ENCODE results near the gene MSMO1. TPM values are rescaled to one million over a fixed set of nuclear protein-coding genes. Genes with fewer than 3 reads are reported as not detected.

Gene MSMO1
- total and polyA plus RNA-seq, 10 of the 15 experiments (the other 5 are each of a cell fraction or from before 2014, with no cell fraction given), result 63.6 to 168 (median 105) TPM

DNA sequence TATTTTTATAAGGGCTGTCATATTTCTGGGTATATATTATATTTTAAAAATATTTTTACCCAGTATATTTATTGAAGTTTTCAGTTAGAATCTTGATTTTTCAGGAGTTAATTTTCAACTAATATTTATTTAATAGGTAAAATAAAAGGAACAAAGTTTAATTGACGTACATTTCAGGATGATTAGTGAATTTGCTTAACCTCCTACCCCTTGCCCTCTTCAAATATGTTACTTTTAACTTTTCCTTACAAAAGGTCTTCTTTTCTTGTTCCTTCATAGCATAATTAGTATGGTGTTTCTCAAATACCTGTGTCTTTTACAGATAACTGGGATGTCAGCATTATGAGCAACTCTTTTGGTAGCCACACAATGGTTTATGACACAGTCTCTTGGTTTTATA lies 24.8 kb upstream of the MSMO1 start (continued):
- no peak for TF ChIP-seq MEF2A (IDR thresholded peaks at IDR 0.05; ENCODE audit: insufficient read depth, low read depth, low read length)
- TF ChIP-seq, protein P1, sequence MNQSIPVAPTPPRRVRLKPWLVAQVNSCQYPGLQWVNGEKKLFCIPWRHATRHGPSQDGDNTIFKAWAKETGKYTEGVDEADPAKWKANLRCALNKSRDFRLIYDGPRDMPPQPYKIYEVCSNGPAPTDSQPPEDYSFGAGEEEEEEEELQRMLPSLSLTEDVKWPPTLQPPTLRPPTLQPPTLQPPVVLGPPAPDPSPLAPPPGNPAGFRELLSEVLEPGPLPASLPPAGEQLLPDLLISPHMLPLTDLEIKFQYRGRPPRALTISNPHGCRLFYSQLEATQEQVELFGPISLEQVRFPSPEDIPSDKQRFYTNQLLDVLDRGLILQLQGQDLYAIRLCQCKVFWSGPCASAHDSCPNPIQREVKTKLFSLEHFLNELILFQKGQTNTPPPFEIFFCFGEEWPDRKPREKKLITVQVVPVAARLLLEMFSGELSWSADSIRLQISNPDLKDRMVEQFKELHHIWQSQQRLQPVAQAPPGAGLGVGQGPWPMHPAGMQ (IDR thresholded peaks at IDR 0.05; ENCODE audit: borderline replicate concordance), result no peak

DNA sequence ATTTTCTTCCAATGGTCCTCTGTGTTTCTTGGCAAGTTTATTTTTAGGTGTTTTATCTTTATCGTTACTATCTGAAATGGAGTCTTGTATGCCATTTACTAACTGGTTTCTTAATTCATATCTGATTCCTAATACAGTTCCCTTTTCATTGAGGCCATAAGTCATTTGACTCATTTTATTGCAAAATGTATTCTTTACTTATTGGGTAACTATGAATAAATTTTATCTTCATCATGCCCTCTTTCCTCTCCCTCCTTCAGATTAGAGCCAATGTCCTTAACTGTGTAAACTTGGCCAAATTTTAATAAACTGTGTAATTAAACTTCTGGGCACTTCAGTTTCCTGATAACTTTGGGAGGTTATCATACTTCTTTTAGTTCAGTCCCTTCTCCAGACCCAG lies 19.3 kb upstream of the MSMO1 start:
- SMC1A ChIA-PET (ENCODE audit: uncharacterized antibody, unreplicated experiment), result interaction anchor here (1.1 to 2.5 kb wide), 2 partner anchors 8 to 13 kb away, joined by 3 to 6 read pairs; no protein-coding TSS in a partner anchor
- no peak overlapping the region for H3K4me3 ChIP-seq
- intact Hi-C loops (cut with micrococcal nuclease; ENCODE audit: unreplicated experiment) (no loop called here), in situ Hi-C loops (cut with MboI) (no loop called here)
- FAIRE-seq, result no peak
- BruUV-seq (replicated peaks), result no TSS peak
- RAD21 ChIA-PET (ENCODE audit: unreplicated experiment), result no interaction called here
- H3K27me3 ChIP-seq (replicated peaks in 1 of 2; ENCODE audit: control insufficient read depth in 2 of 2, insufficient read depth in 2 of 2, low read length in 1 of 2), result no peaks in the 10 kb centered on the region
- H4K20me1 ChIP-seq (ENCODE audit: control insufficient read depth, insufficient read depth), result no peaks in the 10 kb centered on the region
- CTCF ChIA-PET, result no interaction called here
- no peaks in the 10 kb centered on the region for H3K9me3 ChIP-seq (replicated peaks; ENCODE audit: control insufficient read depth, insufficient read depth, low read length)
- POLR2A ChIA-PET, result no interaction called here
- H3K4me1 ChIP-seq (ENCODE audit: control insufficient read depth, insufficient read depth, low read length), result no peaks in the 10 kb centered on the region
- 100% methylated on average over 1 of the region's 1 CpG for WGBS (ENCODE audit: insufficient coverage, insufficient replicate concordance, low lambda C conversion rate, missing lambda C conversion rate)
- H3K79me2 ChIP-seq (ENCODE audit: control insufficient read depth, insufficient read depth, low read length), result no peaks in the 10 kb centered on the region
- no peak for ATAC-seq
- no peak for DNase-seq (ENCODE audit: low read depth, low spot score)
- no peak overlapping the region for H3K9ac ChIP-seq (ENCODE audit: control insufficient read depth, insufficient read depth, low read length)
- H3K27ac ChIP-seq (ENCODE audit: control insufficient read depth, insufficient read depth), result no peak overlapping the region
- H3K4me2 ChIP-seq (ENCODE audit: control insufficient read depth, insufficient read depth), result no peak overlapping the region
- peaks cover 0 to 2% of the 10 kb centered on the region in 2 experiments; a peak in 1 of 4 replicates for H3K36me3 ChIP-seq (ENCODE audit: control insufficient read depth in 2 of 2, insufficient read depth in 2 of 2, low read length in 1 of 2)
- no peak overlapping the region for H2AFZ ChIP-seq (ENCODE audit: control insufficient read depth, low read depth, low read length)
- no peak for TF ChIP-seq KDM1A (IDR thresholded peaks at IDR 0.05; ENCODE audit: borderline replicate concordance)
- TF ChIP-seq MXI1 (IDR thresholded peaks at IDR 0.05; ENCODE audit: low read depth, low read length), result no peak
- TF ChIP-seq ATF7 (IDR thresholded peaks at IDR 0.05; ENCODE audit: low read depth), result no peak
- TF ChIP-seq, protein P2, sequence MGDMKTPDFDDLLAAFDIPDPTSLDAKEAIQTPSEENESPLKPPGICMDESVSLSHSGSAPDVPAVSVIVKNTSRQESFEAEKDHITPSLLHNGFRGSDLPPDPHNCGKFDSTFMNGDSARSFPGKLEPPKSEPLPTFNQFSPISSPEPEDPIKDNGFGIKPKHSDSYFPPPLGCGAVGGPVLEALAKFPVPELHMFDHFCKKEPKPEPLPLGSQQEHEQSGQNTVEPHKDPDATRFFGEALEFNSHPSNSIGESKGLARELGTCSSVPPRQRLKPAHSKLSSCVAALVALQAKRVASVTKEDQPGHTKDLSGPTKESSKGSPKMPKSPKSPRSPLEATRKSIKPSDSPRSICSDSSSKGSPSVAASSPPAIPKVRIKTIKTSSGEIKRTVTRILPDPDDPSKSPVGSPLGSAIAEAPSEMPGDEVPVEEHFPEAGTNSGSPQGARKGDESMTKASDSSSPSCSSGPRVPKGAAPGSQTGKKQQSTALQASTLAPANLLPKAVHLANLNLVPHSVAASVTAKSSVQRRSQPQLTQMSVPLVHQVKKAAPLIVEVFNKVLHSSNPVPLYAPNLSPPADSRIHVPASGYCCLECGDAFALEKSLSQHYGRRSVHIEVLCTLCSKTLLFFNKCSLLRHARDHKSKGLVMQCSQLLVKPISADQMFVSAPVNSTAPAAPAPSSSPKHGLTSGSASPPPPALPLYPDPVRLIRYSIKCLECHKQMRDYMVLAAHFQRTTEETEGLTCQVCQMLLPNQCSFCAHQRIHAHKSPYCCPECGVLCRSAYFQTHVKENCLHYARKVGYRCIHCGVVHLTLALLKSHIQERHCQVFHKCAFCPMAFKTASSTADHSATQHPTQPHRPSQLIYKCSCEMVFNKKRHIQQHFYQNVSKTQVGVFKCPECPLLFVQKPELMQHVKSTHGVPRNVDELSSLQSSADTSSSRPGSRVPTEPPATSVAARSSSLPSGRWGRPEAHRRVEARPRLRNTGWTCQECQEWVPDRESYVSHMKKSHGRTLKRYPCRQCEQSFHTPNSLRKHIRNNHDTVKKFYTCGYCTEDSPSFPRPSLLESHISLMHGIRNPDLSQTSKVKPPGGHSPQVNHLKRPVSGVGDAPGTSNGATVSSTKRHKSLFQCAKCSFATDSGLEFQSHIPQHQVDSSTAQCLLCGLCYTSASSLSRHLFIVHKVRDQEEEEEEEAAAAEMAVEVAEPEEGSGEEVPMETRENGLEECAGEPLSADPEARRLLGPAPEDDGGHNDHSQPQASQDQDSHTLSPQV (IDR thresholded peaks at IDR 0.05), result no peak
- TF ChIP-seq, protein P3, sequence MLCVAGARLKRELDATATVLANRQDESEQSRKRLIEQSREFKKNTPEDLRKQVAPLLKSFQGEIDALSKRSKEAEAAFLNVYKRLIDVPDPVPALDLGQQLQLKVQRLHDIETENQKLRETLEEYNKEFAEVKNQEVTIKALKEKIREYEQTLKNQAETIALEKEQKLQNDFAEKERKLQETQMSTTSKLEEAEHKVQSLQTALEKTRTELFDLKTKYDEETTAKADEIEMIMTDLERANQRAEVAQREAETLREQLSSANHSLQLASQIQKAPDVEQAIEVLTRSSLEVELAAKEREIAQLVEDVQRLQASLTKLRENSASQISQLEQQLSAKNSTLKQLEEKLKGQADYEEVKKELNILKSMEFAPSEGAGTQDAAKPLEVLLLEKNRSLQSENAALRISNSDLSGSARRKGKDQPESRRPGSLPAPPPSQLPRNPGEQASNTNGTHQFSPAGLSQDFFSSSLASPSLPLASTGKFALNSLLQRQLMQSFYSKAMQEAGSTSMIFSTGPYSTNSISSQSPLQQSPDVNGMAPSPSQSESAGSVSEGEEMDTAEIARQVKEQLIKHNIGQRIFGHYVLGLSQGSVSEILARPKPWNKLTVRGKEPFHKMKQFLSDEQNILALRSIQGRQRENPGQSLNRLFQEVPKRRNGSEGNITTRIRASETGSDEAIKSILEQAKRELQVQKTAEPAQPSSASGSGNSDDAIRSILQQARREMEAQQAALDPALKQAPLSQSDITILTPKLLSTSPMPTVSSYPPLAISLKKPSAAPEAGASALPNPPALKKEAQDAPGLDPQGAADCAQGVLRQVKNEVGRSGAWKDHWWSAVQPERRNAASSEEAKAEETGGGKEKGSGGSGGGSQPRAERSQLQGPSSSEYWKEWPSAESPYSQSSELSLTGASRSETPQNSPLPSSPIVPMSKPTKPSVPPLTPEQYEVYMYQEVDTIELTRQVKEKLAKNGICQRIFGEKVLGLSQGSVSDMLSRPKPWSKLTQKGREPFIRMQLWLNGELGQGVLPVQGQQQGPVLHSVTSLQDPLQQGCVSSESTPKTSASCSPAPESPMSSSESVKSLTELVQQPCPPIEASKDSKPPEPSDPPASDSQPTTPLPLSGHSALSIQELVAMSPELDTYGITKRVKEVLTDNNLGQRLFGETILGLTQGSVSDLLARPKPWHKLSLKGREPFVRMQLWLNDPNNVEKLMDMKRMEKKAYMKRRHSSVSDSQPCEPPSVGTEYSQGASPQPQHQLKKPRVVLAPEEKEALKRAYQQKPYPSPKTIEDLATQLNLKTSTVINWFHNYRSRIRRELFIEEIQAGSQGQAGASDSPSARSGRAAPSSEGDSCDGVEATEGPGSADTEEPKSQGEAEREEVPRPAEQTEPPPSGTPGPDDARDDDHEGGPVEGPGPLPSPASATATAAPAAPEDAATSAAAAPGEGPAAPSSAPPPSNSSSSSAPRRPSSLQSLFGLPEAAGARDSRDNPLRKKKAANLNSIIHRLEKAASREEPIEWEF (IDR thresholded peaks at IDR 0.05; ENCODE audit: insufficient replicate concordance, low read depth, low read length), result no peak
- TF ChIP-seq TARDBP (IDR thresholded peaks at IDR 0.05; ENCODE audit: borderline replicate concordance), result no peak
- no peak for TF ChIP-seq WRNIP1 (IDR thresholded peaks at IDR 0.05; ENCODE audit: borderline replicate concordance, low read depth, low read length)
- no peak for TF ChIP-seq ZNF274 (IDR thresholded peaks at IDR 0.05; ENCODE audit: insufficient read depth, insufficient read length)
- TF ChIP-seq NFIC (IDR thresholded peaks at IDR 0.05; ENCODE audit: low read depth, low read length), result no peak

Measured in GM12878 (cell line).